ENCODE results near the gene XPA.

DNA sequence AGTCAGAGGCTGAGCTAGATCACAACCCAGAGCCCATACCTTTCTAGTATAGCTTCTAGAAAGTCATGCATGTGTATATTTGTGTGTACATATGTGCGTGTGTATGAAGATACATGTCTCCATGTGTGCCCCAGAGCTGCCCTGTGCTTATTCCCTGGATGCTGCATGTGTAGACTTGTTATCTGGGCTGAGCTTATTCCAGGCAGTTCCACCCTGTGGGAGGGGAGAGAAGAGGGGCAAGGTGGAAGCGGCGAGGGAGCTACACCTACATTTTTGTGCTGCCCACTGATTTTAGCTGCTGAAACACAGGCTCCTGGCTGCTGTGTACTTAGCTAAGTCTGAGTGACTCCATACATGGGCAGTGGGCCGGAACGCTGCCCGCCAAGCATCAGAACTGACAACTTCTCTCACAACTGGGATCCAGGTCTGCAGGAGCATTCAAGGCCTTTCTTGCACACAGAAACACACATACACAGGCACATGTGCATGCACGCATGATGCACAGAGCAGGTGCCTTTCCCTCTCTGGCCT is 38.0 kb upstream of the XPA start:
- TF ChIP-seq, protein P1, sequence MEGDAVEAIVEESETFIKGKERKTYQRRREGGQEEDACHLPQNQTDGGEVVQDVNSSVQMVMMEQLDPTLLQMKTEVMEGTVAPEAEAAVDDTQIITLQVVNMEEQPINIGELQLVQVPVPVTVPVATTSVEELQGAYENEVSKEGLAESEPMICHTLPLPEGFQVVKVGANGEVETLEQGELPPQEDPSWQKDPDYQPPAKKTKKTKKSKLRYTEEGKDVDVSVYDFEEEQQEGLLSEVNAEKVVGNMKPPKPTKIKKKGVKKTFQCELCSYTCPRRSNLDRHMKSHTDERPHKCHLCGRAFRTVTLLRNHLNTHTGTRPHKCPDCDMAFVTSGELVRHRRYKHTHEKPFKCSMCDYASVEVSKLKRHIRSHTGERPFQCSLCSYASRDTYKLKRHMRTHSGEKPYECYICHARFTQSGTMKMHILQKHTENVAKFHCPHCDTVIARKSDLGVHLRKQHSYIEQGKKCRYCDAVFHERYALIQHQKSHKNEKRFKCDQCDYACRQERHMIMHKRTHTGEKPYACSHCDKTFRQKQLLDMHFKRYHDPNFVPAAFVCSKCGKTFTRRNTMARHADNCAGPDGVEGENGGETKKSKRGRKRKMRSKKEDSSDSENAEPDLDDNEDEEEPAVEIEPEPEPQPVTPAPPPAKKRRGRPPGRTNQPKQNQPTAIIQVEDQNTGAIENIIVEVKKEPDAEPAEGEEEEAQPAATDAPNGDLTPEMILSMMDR (IDR thresholded peaks at IDR 0.05): no peak
- TF ChIP-seq POLR2A (IDR thresholded peaks at IDR 0.05) (no peak), EP300 (IDR thresholded peaks at IDR 0.05) (no peak), POLR2AphosphoS5 (IDR thresholded peaks at IDR 0.05) (no peak)

Measured in stomach (tissue), 4 donors.